HG03460 (cell line): Measurements from ENCODE around the gene ZNF585A.

ENCODE experiments used
- ATAC-seq: cut with Tn5 transposase; IDR thresholded peaks from one replicate; pipeline ENCODE4 v1.9.1; 2021; ENCODE audit not compliant: unreplicated experiment

Gene ZNF585A

DNA sequence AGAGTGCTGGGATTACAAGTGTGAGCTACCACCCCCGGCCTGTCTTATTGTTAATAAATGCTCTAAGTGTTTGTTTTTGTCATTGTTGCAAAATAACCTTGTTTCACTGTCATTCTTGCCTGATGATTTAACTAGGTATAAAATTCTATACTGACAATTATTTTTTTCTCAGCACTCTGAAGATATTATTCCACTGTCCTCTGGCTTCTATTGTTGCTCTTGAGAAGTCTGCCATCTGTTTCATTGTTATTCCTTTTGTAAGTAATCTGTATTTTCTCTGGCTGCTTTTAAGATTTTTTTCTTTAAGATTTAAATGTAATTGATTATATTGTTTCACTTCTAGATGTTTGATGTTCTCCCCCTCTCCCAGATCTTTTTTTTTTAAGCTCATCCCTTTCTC is 76.6 kb downstream of the ZNF585A start:
- no peak for ATAC-seq
